GM23248 (cell line): ENCODE data around the gene WFIKKN2.

ENCODE experiments used
- EZH2 ChIP-seq: fragments of 200-600 bp; sonication (generic); IDR thresholded peaks from 2 replicates; pipeline ENCODE4 v1.6.1; 2018; ENCODE audit warnings: antibody characterized with exemption, mild to moderate bottlenecking; ENCODE audit not compliant: insufficient read depth, poor library complexity, severe bottlenecking
- EZH2phosphoT487 ChIP-seq: fragments of 200-600 bp; sonication (generic); IDR thresholded peaks from 2 replicates; pipeline ENCODE4 v1.6.1; 2018; ENCODE audit warnings: antibody characterized with exemption, moderate library complexity, mild to moderate bottlenecking, low read depth; ENCODE audit not compliant: insufficient read depth

DNA sequence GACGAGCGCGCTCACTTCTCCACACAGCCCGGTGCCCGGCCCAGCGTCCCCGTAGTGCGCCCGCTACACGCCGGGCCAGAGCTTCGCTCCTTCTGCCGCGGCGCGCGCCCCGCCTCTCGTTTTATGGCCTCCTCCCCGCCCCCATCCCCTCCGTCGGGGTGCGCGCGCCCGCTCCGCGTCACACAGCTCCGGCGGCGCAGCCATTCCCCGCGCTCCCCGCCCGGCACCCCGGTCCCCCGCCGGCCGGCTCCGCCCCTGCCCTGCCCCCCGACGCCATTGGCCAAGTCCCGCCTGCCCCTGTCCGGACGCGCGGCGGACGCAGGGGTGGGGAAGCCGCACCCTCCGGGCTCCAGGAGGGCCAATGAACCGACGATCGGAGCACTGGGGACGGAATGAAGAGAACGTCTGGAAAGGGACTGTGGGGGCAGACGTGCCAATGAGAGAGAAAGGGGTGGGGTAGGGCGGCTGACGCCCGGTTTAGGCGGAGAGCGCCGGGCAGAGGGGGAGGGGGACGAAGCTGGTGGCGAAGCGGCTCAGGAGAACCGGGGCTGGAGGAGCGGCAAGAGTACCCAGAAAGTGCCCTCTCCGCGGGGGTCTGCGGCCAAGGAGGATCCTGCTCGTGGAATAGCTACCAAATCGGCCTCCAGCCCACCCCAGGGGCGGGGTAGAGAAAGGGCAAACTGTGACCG lies 31.0 kb downstream of the WFIKKN2 start, which contains the start of gene TOB1:
- TF ChIP-seq EZH2 = no peak
- no peak for TF ChIP-seq EZH2phosphoT487
